NCI-H1436 (cell line): Measurements from ENCODE around the gene NLRP12.
"Not testable (repeated sequence)": the region's sequence is repeated elsewhere in the genome, so short reads cannot be mapped to it uniquely, and the experiment has no call there.

Experiments used
- DNase-seq: peaks from one replicate; lab custom pipeline; 2025; lab: John Stamatoyannopoulos, UW

NLRP12 gene

GRCh38 chr19:53824134-53824611 is at the start of gene NLRP12:
Gene NLRP12 (minus strand): TSS chr19:53824314. CDS start chr19:53824174, 140 bp downstream.
- DNase-seq: no peak

- DNase-seq: no peak
Measured at GRCh38 chr19:53872762-53873161, 48.6 kb upstream of the NLRP12 start.

DNA sequence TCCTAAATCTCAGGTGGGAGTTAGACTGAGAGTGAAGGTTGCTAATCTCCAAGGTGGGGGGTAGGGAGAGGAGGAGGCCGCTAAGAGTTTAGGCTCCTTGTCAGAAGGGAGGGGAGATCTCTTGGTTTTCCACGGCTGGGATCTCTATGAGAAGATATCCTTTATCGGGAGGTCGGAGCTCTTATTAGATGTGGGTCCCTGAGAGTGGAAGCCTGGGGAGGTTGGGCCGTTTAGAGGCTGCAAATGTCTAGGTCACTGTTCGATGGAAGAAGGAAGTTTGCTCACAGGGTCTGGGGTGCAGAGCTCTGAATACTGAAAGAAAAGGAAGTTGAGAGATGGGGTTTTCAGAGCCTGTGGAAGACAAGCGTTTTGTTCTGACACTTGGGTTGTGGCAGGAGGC is 47.3 kb upstream of the NLRP12 start:
- no peak for DNase-seq

DNA sequence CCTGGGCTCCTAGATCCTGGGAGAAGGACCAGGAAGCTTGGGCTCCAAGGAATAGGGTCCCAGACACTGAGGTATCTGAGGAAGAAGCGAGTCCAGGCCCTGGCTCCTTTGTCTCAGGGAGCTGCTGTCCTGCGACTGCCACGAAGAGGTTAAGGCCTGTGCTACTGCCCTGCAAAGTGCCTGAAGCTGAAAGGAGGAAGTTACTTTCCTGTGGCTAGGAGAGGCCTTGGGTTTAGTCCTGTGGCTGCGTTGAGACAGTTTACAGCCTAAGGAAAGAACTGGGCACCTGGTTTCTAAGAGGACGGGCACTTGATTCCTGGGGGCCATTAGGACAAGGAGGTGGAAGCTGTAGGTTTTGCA is 46.4 kb upstream of the NLRP12 start:
- DNase-seq: no peak

DNA sequence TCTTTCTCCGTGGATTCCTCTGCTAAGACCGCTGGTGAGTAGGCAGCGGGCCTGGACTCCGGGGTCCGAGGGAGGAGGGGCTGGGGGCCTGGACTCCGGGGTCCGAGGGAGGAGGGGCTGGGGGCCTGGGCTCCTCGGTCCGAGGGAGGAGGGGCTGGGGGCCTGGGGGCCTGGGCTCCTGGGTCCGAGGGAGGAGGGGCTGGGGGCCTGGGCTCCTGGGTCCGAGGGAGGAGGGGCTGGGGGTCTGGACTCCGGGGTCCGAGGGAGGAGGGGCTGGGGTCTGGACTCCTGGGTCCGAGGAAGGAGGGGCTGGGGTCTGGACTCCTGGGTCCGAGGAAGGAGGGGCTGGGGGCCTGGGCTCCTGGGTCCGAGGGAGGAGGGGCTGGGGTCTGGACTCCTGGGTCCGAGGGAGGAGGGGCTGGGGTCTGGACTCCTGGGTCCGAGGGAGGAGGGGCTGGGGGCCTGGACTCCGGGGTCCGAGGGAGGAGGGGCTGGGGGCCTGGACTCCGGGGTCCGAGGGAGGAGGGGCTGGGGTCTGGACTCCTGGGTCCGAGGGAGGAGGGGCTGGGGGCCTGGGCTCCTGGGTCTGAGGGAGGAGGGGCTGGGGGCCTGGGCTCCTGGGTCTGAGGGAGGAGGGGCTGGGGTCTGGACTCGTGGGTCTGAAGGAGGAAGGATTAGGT is 45.8 kb upstream of the NLRP12 start:
- not testable (repeated sequence) for DNase-seq

- DNase-seq: no peak
Measured at GRCh38 chr19:53868892-53869804, 45.0 kb upstream of the NLRP12 start.

GRCh38 chr19:53868091-53868891 is 44.2 kb upstream of the NLRP12 start:
- DNase-seq: no peak

GRCh38 chr19:53867225-53868090 is 43.3 kb upstream of the NLRP12 start, which contains the start of gene MYADM:
Gene MYADM (plus strand): TSS chr19:53867883. CDS start chr19:53873530, 5,647 bp downstream.
- no peak for DNase-seq

- DNase-seq: no peak
Measured at GRCh38 chr19:53866865-53867224, 42.7 kb upstream of the NLRP12 start.

GRCh38 chr19:53865918-53866864 is 42.1 kb upstream of the NLRP12 start:
- no peak for DNase-seq

GRCh38 chr19:53865523-53865917 is 41.4 kb upstream of the NLRP12 start:
- DNase-seq: no peak

DNA sequence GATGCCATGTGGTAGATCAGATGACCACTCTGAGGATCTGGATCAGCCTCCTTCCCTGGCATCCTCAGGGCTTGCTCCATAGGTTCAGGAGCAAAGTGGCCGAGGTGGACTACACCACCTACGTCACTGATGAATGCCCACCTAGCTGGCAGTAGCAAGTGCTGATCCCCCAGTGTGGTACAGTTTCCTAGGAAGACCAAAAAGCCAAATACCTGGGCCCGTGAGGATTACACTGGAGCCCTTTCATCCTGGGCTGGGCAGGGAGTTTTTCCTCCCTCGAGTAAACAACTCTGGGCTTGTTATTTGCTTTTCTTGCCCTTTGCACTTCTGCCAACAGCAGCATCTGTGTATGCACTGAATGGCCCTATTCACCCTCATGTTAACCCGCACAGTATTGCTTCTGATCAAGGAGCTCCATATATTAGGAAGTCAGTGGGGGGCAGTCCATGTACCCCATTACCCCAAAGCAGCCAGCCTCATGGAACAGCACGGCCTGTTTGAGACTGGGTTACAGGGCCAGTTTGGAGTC is 40.3 kb upstream of the NLRP12 start:
- no peak for DNase-seq

DNA sequence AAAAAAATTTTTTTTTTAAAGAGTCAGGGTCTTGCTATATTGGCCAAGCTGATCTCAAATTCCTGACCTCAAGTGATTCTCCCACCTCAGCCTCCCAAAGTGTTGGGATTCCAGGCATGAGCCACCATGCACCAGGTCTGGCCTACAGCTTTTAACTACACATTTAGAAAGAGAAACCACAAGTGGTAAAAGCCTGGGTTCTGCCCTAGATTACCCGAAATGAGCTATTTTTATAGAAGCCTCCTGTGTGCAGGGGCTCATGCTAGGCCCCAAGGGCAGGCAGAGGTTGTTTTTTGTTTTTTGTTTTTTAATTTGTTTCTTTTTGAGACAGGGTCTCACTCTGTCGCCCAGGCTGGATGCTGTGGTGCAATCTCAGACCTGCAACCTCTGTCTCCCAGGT is 29.6 kb upstream of the NLRP12 start:
- no peak for DNase-seq

DNA sequence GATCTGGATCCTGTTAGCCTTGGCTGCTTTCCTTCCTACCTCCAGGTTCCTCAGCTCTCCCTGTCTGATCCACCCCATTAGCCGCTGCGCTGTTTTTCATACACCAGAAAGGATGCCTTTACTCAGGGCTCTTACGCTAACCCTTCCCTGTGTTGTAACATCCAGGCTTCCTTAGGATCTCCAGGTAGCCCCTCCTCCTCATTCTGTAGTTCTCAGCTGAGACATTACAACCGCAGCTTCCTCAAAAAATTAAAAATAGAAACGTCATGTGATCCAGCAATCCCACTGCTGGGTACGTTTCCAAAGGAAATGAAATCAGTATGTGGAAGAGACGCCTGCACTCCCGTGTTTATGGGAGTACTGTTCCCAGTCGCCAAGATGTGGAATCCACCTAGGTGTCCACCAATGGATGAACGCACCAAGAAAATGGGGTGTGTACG is 25.1 kb upstream of the NLRP12 start:
- DNase-seq: no peak

- no peak for DNase-seq
Measured at GRCh38 chr19:53847555-53847954, 23.4 kb upstream of the NLRP12 start.

DNA sequence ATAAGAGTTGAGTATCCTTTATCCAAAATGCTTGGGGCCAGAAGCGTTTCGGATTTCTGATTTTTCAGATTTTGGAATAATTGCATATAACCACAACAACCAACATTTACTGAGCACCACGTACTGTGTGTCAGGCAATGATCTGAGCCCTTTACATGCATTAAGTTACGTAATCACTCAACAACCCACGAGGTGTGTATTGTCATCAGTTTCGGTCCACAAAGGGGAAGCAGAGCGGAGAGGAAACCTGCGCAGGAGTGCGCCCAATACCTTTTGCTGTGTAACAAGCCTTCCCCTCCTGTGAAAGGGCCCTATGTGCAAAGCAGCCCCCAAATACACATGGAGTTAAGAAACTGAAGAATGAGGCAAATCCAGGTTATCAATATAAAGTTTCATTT is 20.7 kb upstream of the NLRP12 start:
- DNase-seq: no peak

DNA sequence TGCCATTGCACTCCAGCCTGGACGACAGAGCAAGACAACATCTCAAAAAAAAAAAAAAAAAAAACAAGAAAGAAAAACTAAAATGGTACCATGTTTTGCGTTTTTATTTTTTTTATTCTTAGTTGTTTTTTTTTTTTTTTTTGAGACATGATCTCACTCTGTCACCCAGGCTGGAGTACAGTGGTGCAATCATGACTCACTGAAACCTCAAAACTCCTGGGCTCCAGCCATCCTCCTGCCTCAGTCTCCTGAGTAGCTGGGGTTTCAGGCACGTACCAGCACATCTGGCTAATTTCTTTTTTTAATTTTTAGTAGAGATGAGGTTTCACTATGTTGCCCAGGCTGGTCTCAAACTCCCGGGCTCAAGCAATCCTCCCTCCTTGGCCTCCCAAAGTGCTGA is 16.8 kb upstream of the NLRP12 start:
- not testable (repeated sequence) for DNase-seq

- DNase-seq: not testable (repeated sequence)
Measured at GRCh38 chr19:53840241-53840640, 16.1 kb upstream of the NLRP12 start.

GRCh38 chr19:53838446-53838845 is 14.3 kb upstream of the NLRP12 start:
- not testable (repeated sequence) for DNase-seq

DNA sequence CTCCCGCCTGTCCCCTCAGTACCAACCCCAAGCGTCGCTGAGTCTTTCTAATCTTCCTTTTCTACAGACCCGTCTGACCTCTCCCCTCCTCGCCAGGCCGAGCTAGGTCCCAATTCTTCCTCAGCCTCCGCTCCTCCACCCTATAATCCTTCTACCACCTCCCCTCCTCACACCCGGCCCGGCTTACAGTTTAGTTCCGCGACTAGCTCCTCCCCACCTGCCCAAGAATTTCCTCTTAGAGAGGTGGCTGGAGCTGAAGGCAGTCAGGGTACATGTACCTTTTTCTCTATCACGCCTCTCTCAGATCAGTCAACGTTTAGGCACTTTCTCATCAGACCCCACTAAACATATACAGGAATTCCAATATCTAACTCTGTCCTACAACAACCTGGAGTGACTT is 8.7 kb upstream of the NLRP12 start:
- not testable (repeated sequence) for DNase-seq
